ENCODE results near the gene SDSL. TPM values are rescaled to one million over a fixed set of nuclear protein-coding genes. Genes with fewer than 3 reads are reported as not detected.

Gene SDSL
- polyA plus RNA-seq, 3 donors, result 4.6 to 10.0 (median 6.5) TPM

DNA sequence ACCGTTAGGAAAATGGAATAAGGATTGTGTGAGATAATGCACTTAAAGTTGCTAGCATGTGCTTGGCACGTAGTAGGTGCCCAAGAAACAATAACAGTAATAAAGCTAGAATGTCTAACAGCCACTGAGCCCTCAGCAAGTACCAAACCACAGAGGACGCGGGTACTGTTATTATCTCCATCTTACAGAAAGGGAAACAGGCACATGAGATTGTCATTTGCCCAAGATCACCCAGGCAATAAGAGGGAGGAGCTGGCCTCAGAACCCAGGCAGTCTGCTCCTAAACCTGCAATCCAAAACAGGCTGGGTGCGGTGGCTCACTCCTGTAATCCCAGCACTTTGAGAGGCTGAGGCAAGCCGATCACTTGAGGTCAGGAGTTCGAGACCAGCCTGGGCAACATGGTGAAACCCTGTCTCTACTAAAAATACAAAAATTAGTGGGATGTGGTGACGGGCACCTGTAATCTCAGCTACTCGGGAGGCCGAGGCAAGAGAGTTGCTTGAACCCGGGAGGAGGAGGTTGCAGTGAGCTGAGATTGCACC is 13.4 kb upstream of the SDSL start:
- no peak for DNase-seq
- H3K4me3 Mint-ChIP-seq, result no peak overlapping the region

DNA sequence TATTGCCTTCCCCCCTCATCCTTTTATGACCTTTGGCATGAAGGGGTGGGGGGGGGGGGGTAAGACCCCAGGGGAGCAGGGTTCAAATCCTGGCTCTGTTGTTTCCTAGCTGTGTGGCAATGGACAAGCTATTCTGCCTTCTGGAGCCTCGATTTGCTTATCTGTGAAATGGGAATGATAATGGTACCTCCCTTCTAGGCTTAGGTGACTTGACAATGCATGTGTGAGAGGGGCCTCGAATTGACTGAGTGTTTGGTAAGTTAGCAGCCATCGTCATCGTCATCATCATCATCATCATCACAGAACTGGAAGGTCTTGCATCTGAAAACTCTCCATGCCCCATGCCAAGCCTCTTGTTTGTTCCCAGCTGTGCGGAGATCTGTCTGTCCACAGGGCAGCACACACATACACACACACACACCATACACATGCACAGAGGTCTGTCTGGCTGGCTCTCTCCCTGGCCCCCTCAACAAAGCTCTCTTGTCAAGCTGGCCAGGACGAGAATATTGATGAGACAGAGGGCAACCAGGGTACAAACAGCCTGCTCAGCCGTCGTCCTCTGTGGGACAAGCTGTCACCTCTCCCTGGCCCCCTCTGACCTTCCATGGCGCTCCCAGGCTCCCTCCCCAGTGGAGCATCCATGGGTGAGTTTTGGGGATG is 12.6 kb upstream of the SDSL start:
- no peaks in the 10 kb centered on the region for H3K36me3 Mint-ChIP-seq
- H4K20me1 ChIP-seq (ENCODE audit: insufficient read depth, low read length), result no peaks in the 10 kb centered on the region
- H3K4me1 Mint-ChIP-seq, result peaks cover 32% of the 10 kb centered on the region
- intact Hi-C loops (cut with micrococcal nuclease), result no loop called here
- H3K9me3 ChIP-seq (replicated peaks in 1 of 2; ENCODE audit: control insufficient read depth in 1 of 2, insufficient read depth in 1 of 2, low read length in 2 of 2), result no peaks in the 10 kb centered on the region
- H3K9me3 Mint-ChIP-seq, result no peaks in the 10 kb centered on the region
- H3K27ac Mint-ChIP-seq, result no peak overlapping the region
- peaks cover 0 to 8% (median 2%) of the 10 kb centered on the region in 3 donors for H3K27me3 Mint-ChIP-seq (ENCODE audit: low read depth in 3 of 3)
- no peaks in the 10 kb centered on the region for H3K79me2 ChIP-seq (ENCODE audit: insufficient read depth, low read length)
- TF ChIP-seq, protein P1, sequence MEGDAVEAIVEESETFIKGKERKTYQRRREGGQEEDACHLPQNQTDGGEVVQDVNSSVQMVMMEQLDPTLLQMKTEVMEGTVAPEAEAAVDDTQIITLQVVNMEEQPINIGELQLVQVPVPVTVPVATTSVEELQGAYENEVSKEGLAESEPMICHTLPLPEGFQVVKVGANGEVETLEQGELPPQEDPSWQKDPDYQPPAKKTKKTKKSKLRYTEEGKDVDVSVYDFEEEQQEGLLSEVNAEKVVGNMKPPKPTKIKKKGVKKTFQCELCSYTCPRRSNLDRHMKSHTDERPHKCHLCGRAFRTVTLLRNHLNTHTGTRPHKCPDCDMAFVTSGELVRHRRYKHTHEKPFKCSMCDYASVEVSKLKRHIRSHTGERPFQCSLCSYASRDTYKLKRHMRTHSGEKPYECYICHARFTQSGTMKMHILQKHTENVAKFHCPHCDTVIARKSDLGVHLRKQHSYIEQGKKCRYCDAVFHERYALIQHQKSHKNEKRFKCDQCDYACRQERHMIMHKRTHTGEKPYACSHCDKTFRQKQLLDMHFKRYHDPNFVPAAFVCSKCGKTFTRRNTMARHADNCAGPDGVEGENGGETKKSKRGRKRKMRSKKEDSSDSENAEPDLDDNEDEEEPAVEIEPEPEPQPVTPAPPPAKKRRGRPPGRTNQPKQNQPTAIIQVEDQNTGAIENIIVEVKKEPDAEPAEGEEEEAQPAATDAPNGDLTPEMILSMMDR (IDR thresholded peaks at IDR 0.05), result no peak
- WGBS (ENCODE audit: insufficient coverage), result 100% methylated on average over 3 of the region's 9 CpGs
- H3K4me1 ChIP-seq (ENCODE audit: control insufficient read depth in 1 of 2, insufficient read depth in 2 of 2, low read length in 2 of 2), result peaks cover 32 to 42% of the 10 kb centered on the region in 2 donors
- H2AFZ ChIP-seq (ENCODE audit: insufficient read depth, low read depth, low read length, poor library complexity, severe bottlenecking), result no peak overlapping the region
- DNase-seq, result no peak
- no peak overlapping the region for H3K27ac ChIP-seq (ENCODE audit: low read depth in 1 of 2, low read length in 2 of 2)
- H3K36me3 ChIP-seq (replicated peaks in 1 of 2; ENCODE audit: control insufficient read depth in 1 of 2, insufficient read depth in 2 of 2, low read length in 2 of 2), result no peaks in the 10 kb centered on the region
- H3K4me2 ChIP-seq (replicated peaks; ENCODE audit: extremely low read depth, low read length, poor library complexity, severe bottlenecking), result no peak overlapping the region
- H3K4me3 ChIP-seq (replicated peaks in 1 of 3; ENCODE audit: low read depth in 2 of 3, low read length in 3 of 3), result no peak overlapping the region
- no peak overlapping the region for H3K4me3 Mint-ChIP-seq
- H3K9ac ChIP-seq (ENCODE audit: insufficient read depth, low read length, poor library complexity, severe bottlenecking), result no peak overlapping the region
- H3K27me3 ChIP-seq (ENCODE audit: control insufficient read depth in 2 of 2, insufficient read depth in 2 of 2, low read length in 2 of 2), result no peaks in the 10 kb centered on the region

More for the DNA sequence above, 13.4 kb upstream of the SDSL start:
- peaks cover 40% of the 10 kb centered on the region for H3K4me1 Mint-ChIP-seq
- TF ChIP-seq, protein P1 (IDR thresholded peaks at IDR 0.05), result no peak
- Histone ChIP-seq H3K9me3 (replicated peaks in 1 of 2; ENCODE audit: control insufficient read depth in 1 of 2, insufficient read depth in 1 of 2, low read length in 2 of 2) (no peaks in the 10 kb centered on the region), H3K27me3 (ENCODE audit: control insufficient read depth in 2 of 2, insufficient read depth in 2 of 2, low read length in 2 of 2) (no peaks in the 10 kb centered on the region), H3K36me3 (replicated peaks in 1 of 2; ENCODE audit: control insufficient read depth in 1 of 2, insufficient read depth in 2 of 2, low read length in 2 of 2) (no peaks in the 10 kb centered on the region), H3K9ac (ENCODE audit: insufficient read depth, low read length, poor library complexity, severe bottlenecking) (no peak overlapping the region), H3K4me3 (replicated peaks in 1 of 3; ENCODE audit: low read depth in 2 of 3, low read length in 3 of 3) (no peak overlapping the region), H3K4me2 (replicated peaks; ENCODE audit: extremely low read depth, low read length, poor library complexity, severe bottlenecking) (no peak overlapping the region), H3K4me1 (ENCODE audit: control insufficient read depth in 1 of 2, insufficient read depth in 2 of 2, low read length in 2 of 2) (peaks cover 39 to 49% of the 10 kb centered on the region in 2 donors), H3K27ac (ENCODE audit: low read depth in 1 of 2, low read length in 2 of 2) (no peak overlapping the region), H3K79me2 (ENCODE audit: insufficient read depth, low read length) (no peaks in the 10 kb centered on the region), H2AFZ (ENCODE audit: insufficient read depth, low read depth, low read length, poor library complexity, severe bottlenecking) (no peak overlapping the region), H4K20me1 (ENCODE audit: insufficient read depth, low read length) (no peaks in the 10 kb centered on the region)
- H3K36me3 Mint-ChIP-seq, result no peaks in the 10 kb centered on the region
- peaks cover 0 to 4% (median 2%) of the 10 kb centered on the region in 3 donors for H3K27me3 Mint-ChIP-seq (ENCODE audit: low read depth in 3 of 3)
- WGBS (ENCODE audit: insufficient coverage), result 58% methylated on average over 3 of the region's 11 CpGs
- intact Hi-C loops (cut with micrococcal nuclease), result no loop called here
- H3K27ac Mint-ChIP-seq, result peak overlapping the region in 2 of 7 donors; percentile 68 to 90
- no peaks in the 10 kb centered on the region for H3K9me3 Mint-ChIP-seq

Data from CD14-positive monocyte (primary cell).